Small intestine (tissue), 7 donors: Measurements from ENCODE around the gene MID1. TPM values are rescaled to one million over a fixed set of nuclear protein-coding genes. Genes with fewer than 3 reads are reported as not detected.
"Not testable (repeated sequence)": the region's sequence is repeated elsewhere in the genome, so short reads cannot be mapped to it uniquely, and the experiment has no call there.

Source experiments
- DNase-seq, 2 donors: peaks; one replicate each; pipeline versions ENCODE4 v3.0.0 to v3.0.0-alpha.2; 2013
- FAIRE-seq: peaks from 2 replicates; lab custom pipeline; 2012; peaks lifted over from hg19 to GRCh38; lab: Jason Lieb, UNC
- H3K27ac ChIP-seq, 3 donors: one replicate each; pipeline ENCODE4 v1.5.1; 2013; ENCODE audit warnings: low read length in 2 of 3, mild to moderate bottlenecking in 2 of 3, control low read depth in 1 of 3, inconsistent platforms in 1 of 3, low read depth in 1 of 3, moderate library complexity in 1 of 3
- H3K27me3 ChIP-seq, 3 donors: one replicate each; pipeline ENCODE4 v1.6.1; 2013; ENCODE audit warnings: low read length in 3 of 3, inconsistent platforms in 1 of 3; ENCODE audit not compliant: control insufficient read depth in 3 of 3, insufficient read depth in 3 of 3
- H3K36me3 ChIP-seq, 3 donors: one replicate each; pipeline ENCODE4 v1.6.1; 2013; ENCODE audit warnings: low read length in 3 of 3, inconsistent platforms in 1 of 3, low read depth in 1 of 3, mild to moderate bottlenecking in 1 of 3, moderate library complexity in 1 of 3; ENCODE audit not compliant: control insufficient read depth in 3 of 3, insufficient read depth in 2 of 3
- H3K4me1 ChIP-seq, 3 donors: one replicate each; pipeline ENCODE4 v1.6.1; 2013; ENCODE audit warnings: low read length in 2 of 3, inconsistent platforms in 1 of 3, low read depth in 1 of 3, mild to moderate bottlenecking in 1 of 3, moderate library complexity in 1 of 3; ENCODE audit not compliant: control insufficient read depth in 3 of 3, insufficient read depth in 2 of 3
- H3K4me3 ChIP-seq, 3 donors: one replicate each; pipeline ENCODE4 v1.5.1; 2013; ENCODE audit warnings: low read length in 3 of 3, control low read depth in 1 of 3, inconsistent platforms in 1 of 3, low read depth in 1 of 3, mild to moderate bottlenecking in 1 of 3, moderate library complexity in 1 of 3
- H3K9me3 ChIP-seq, 2 donors: one replicate each; pipeline ENCODE4 v1.6.1; 2013; ENCODE audit warnings: low read depth in 1 of 2, low read length in 1 of 2; ENCODE audit not compliant: control insufficient read depth in 2 of 2, insufficient read depth in 1 of 2
- WGBS, 3 donors: extraction: QIAGEN DNeasy Blood & Tissue Kit; methylation state at CpG; one replicate each; pipeline ENCODE4 v1.1.7; 2013; 5-methylcytosine and 5-hydroxymethylcytosine counted together
- polyA plus RNA-seq, 4 donors: library from polyadenylated mRNA; stranded (reverse) in 3 of 4; unstranded in 1 of 4; fragments of 200-250 nt in 3 of 4; fragments of 120-200 nt in 1 of 4; gene quantifications; one replicate each; pipeline versions ENCODE4 v1.2.1 to v1.2.3, GENCODE V29; 2013
- donor health status: healthy with polysubstance abuse.
- donor health status: control.
- donor health status: control.
- donor health status: Bipolar disorder and iron deficiency.
- donor health status: healthy.

MID1 gene
- polyA plus RNA-seq, 4 donors: 1.9 to 11.6 (median 4.6) TPM

- FAIRE-seq (no peak), DNase-seq (peak in 1 of 2 donors; percentile 27)
- 57 to 86% (median 67%) methylated on average over 1 of the region's 1 CpG for WGBS, 3 donors
- Histone ChIP-seq H3K36me3 (no peaks in the 10 kb centered on the region), H3K4me3 (no peak overlapping the region), H3K4me1 (no peaks in the 10 kb centered on the region), H3K9me3 (no peaks in the 10 kb centered on the region), H3K27ac (no peak overlapping the region), H3K27me3 (no peaks in the 10 kb centered on the region)
Observed at GRCh38 chrX:10597871-10598270, 22.5 kb downstream of the MID1 start.

GRCh38 chrX:10591363-10592335 lies 28.7 kb downstream of the MID1 start:
- WGBS, 3 donors: 77 to 80% (median 79%) methylated on average over 11 of the region's 11 CpGs
- no peak overlapping the region for H3K27ac ChIP-seq
- H3K4me3 ChIP-seq: no peak overlapping the region
- FAIRE-seq (no peak), DNase-seq (no peak)
- H3K36me3 ChIP-seq: no peaks in the 10 kb centered on the region
- H3K9me3 ChIP-seq: no peaks in the 10 kb centered on the region
- no peaks in the 10 kb centered on the region for H3K27me3 ChIP-seq
- no peaks in the 10 kb centered on the region for H3K4me1 ChIP-seq

- 81 to 92% (median 89%) methylated on average over 10 of the region's 10 CpGs for WGBS, 3 donors
- not testable (repeated sequence) for FAIRE-seq, H3K36me3 ChIP-seq, H3K27ac ChIP-seq, H3K4me1 ChIP-seq, H3K9me3 ChIP-seq, H3K4me3 ChIP-seq, H3K27me3 ChIP-seq, DNase-seq
Observed at GRCh38 chrX:10589787-10590186, 30.6 kb downstream of the MID1 start.

DNA sequence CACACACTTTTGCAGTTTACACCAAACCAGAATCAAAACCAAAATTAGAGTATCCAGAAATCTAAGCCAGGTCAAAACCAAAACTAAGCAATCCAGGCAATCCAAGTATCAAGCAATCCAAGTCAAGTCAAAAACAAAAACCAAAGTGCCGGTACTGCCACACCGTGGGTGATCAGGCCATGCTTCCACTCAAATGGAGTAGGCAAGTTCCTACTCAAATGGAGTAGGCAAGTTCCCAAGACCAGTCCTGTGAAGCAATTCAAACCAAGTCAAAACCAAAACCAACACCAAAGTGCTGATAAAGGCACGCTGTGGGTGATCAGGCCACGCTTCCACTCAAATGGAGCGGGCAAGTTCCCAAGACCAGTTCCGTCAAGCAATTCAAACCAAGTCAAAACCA lies 31.3 kb downstream of the MID1 start:
- no peak overlapping the region for H3K27ac ChIP-seq
- no peaks in the 10 kb centered on the region for H3K27me3 ChIP-seq
- H3K9me3 ChIP-seq: peaks cover 0 to 7% of the 10 kb centered on the region in 2 donors
- no peaks in the 10 kb centered on the region for H3K36me3 ChIP-seq
- H3K4me1 ChIP-seq: no peaks in the 10 kb centered on the region
- 94 to 95% (median 94%) methylated on average over 6 of the region's 6 CpGs for WGBS, 3 donors
- FAIRE-seq (no peak), DNase-seq (no peak)
- no peak overlapping the region for H3K4me3 ChIP-seq

GRCh38 chrX:10584882-10585281 lies 35.5 kb downstream of the MID1 start:
- H3K4me1 ChIP-seq, H3K27ac ChIP-seq, H3K4me3 ChIP-seq, H3K36me3 ChIP-seq, H3K27me3 ChIP-seq, FAIRE-seq, DNase-seq: not testable (repeated sequence)
- H3K9me3 ChIP-seq: peaks cover 0 to 13% of the 10 kb centered on the region in 2 donors
- WGBS, 3 donors: 86 to 87% (median 86%) methylated on average over 7 of the region's 7 CpGs

DNA sequence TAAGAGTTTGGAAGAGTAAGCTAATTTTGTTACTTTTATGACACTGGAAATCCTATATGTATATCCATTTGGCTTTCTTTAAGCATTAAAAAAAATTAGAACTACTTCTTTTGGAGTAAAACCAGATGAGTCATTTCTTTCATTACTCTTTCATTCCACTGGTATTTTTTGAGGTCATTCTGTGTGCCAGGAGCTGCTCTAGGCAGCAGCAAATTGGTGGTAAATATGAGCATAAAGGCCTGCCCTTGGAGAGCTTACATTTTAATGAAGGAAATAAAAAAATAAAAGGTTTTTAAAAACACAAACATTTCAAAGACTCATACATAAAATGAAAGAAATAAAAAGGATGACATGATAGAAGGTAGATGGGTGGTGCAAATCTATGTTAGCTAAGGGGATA lies 37.4 kb downstream of the MID1 start:
- Histone ChIP-seq H3K36me3 (no peaks in the 10 kb centered on the region), H3K9me3 (peaks cover 0 to 13% of the 10 kb centered on the region in 2 donors), H3K4me3 (no peak overlapping the region), H3K4me1 (peaks cover 0 to 2% (median 0%) of the 10 kb centered on the region in 3 donors), H3K27ac (no peak overlapping the region), H3K27me3 (no peaks in the 10 kb centered on the region)
- DNase-seq (no peak), FAIRE-seq (peak; percentile 44)

DNA sequence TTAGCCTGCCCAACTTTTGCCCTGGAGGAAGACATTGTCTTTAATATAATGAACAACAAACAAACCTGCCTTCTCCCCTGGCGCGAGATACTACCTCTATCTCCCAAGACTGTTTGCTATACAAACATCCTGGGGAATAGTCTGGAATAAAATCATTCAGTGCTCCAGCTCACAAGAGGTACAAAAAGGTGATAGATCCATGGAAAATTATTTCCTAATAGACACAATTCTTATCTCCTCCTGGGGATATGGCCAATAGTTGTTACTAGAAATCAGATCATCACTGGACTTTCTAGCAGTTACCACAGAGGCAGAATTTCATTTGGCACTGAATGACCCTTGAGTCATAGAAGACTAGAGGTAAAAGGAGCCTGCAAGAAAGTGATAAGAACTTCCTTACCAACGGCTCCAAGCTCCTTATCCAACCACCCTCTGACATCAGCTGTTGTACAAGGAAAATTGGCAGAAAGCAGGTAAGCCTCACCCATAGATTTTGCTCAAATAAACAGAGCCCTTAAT lies 38.1 kb downstream of the MID1 start:
- H3K36me3 ChIP-seq: no peaks in the 10 kb centered on the region
- H3K4me1 ChIP-seq: peaks cover 0 to 2% (median 0%) of the 10 kb centered on the region in 3 donors
- H3K4me3 ChIP-seq: no peak overlapping the region
- 31 to 58% (median 51%) methylated on average over 3 of the region's 3 CpGs for WGBS, 3 donors
- DNase-seq (peak; percentile 33 to 75), FAIRE-seq (no peak)
- no peaks in the 10 kb centered on the region for H3K27me3 ChIP-seq
- no peak overlapping the region for H3K27ac ChIP-seq
- H3K9me3 ChIP-seq: peaks cover 0 to 13% of the 10 kb centered on the region in 2 donors

GRCh38 chrX:10579112-10580011 lies 41.0 kb downstream of the MID1 start:
- Histone ChIP-seq H3K4me3 (no peak overlapping the region), H3K36me3 (no peaks in the 10 kb centered on the region), H3K27me3 (no peaks in the 10 kb centered on the region), H3K9me3 (peaks cover 0 to 7% of the 10 kb centered on the region in 2 donors), H3K4me1 (peaks cover 0 to 10% (median 0%) of the 10 kb centered on the region in 3 donors), H3K27ac (peak overlapping the region in 1 of 3 donors; percentile 54)
- WGBS, 3 donors: 27 to 50% (median 43%) methylated on average over 12 of the region's 12 CpGs
- FAIRE-seq (no peak), DNase-seq (peak; percentile 43)
